Pancreas (tissue), 10 donors: Measurements from ENCODE around the gene ABCA4. TPM values are rescaled to one million over a fixed set of nuclear protein-coding genes. Genes with fewer than 3 reads are reported as not detected.

Experiments used
- ATAC-seq, 4 donors: fragments of 200-7000 bp; cut with Tn5 transposase; one replicate each; pipeline versions ENCODE4 v1.8.0 to v1.9.1; 2020; ENCODE audit warnings: mild to moderate bottlenecking in 4 of 4, moderate library complexity in 4 of 4
- DNase-seq, 6 donors: peaks; one replicate each; pipeline ENCODE4 v3.0.0-alpha.2; 2020
- FAIRE-seq: peaks from 2 replicates; lab custom pipeline; 2012; peaks lifted over from hg19 to GRCh38; lab: Jason Lieb, UNC
- H3K27ac ChIP-seq, 4 donors: fragments of 200-600 bp; sonication (generic); 1 replicate in 3 of 4; 2 replicates in 1 of 4; pipeline versions ENCODE4 v1.5.0 to v1.8.0; 2020
- H3K27me3 ChIP-seq, 4 donors: fragments of 200-600 bp; one replicate each; pipeline ENCODE4 v1.8.0; 2021
- H3K36me3 ChIP-seq, 3 donors: fragments of 200-600 bp; sonication (generic) in 1 of 3; one replicate each; pipeline versions ENCODE4 v1.5.0 to v1.8.0; 2020 to 2021
- H3K4me1 ChIP-seq, 3 donors: fragments of 200-600 bp; one replicate each; pipeline ENCODE4 v1.8.0; 2021
- H3K4me3 ChIP-seq, 4 donors: fragments of 200-600 bp; sonication (generic) in 2 of 4; one replicate each; pipeline versions ENCODE4 v1.5.0 to v1.8.0; 2020 to 2021
- H3K9me3 ChIP-seq, 4 donors: fragments of 200-600 bp; one replicate each; pipeline ENCODE4 v1.8.0; 2021
- WGBS, 2 donors: extraction: QIAGEN DNeasy Blood & Tissue Kit; methylation state at CpG; one replicate each; pipeline ENCODE4 v1.1.7; 2013; 5-methylcytosine and 5-hydroxymethylcytosine counted together
- intact Hi-C, 3 donors: fragments of 100-400 bp; cut with DNase I; formaldehyde crosslinking; loops; one replicate each; pipeline versions ENCODE4 v1.11.1 to v1.14.2; 2022
- polyA plus RNA-seq, 2 donors: library from polyadenylated mRNA; stranded (reverse); fragments of 200-250 nt; gene quantifications; one replicate each; pipeline ENCODE4 v1.2.3, GENCODE V29; 2013
- total RNA-seq, 6 donors: library from RNA; stranded (reverse); fragmentation: NEBNext Ultra II Directional in 4 of 6; extraction: Animal tissue kit (Norgen Biotek cat#: 25700) in 4 of 6; gene quantifications; one replicate each; pipeline versions ENCODE4 v1.2.1 to v1.2.4, GENCODE V29; 2021 to 2023
- TF ChIP-seq, protein P1 (sequence below), 4 donors: fragments of 200-600 bp; sonication (generic) in 3 of 4; IDR thresholded peaks; one replicate each; pipeline versions ENCODE4 v1.5.0 to v1.8.0; 2021; ENCODE audit warnings: antibody characterized with exemption in 4 of 4
- donor health status: healthy with polysubstance abuse.
- donor health status: DM: no; HTN: no; CAD: no; lungs with moderate emphysema.
- donor health status: DM: no; HTN: no; CAD: no.
- donor health status: control.
- donor health status: control.
- donor health status: Bipolar disorder and iron deficiency.
- donor health status: DM: yes; HTN: yes; CAD: no.
- donor health status: DM: no; HTN: no; CAD: no.
- donor health status: DM: no; HTN: no; CAD: no.
- donor health status: DM: yes; HTN: yes; CAD: no.

The ABCA4 gene
- total and polyA plus RNA-seq, 8 donors = 0.03 to 0.16 (median 0.14) TPM; not detected in 2

DNA sequence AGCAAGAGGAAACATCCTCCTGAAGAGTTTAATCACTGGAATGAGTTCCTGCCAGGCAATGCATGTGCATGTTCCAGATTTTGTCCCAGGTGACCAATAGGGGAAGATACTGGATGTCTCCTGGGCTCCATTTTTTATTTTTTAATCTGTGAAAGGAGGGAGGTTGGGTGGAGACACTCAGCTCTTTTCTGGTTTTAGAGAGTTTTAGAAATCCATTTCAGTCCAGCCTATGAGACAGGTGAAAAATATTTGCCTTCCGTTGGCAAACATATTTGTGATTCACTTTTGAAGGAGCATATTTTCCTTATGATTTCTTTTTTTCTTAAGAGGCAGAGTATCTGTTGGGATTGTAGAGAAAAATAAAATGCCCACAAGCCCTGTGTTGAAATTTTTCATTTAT lies 70.7 kb downstream of the ABCA4 start:
- Histone ChIP-seq H3K9me3 (no peaks in the 10 kb centered on the region), H3K36me3 (no peaks in the 10 kb centered on the region), H3K4me1 (no peaks in the 10 kb centered on the region), H3K27me3 (no peaks in the 10 kb centered on the region), H3K4me3 (no peak overlapping the region), H3K27ac (no peak overlapping the region)
- DNase-seq (no peak), ATAC-seq (no peak), FAIRE-seq (no peak)
- intact Hi-C loops = loop anchor here in 1 of 3 donors (10.0 kb wide), 1 partner anchor 285 kb away; no protein-coding TSS in a partner anchor
- 76 to 79% methylated on average over 1 of the region's 1 CpG for WGBS, 2 donors
- TF ChIP-seq, protein P1, sequence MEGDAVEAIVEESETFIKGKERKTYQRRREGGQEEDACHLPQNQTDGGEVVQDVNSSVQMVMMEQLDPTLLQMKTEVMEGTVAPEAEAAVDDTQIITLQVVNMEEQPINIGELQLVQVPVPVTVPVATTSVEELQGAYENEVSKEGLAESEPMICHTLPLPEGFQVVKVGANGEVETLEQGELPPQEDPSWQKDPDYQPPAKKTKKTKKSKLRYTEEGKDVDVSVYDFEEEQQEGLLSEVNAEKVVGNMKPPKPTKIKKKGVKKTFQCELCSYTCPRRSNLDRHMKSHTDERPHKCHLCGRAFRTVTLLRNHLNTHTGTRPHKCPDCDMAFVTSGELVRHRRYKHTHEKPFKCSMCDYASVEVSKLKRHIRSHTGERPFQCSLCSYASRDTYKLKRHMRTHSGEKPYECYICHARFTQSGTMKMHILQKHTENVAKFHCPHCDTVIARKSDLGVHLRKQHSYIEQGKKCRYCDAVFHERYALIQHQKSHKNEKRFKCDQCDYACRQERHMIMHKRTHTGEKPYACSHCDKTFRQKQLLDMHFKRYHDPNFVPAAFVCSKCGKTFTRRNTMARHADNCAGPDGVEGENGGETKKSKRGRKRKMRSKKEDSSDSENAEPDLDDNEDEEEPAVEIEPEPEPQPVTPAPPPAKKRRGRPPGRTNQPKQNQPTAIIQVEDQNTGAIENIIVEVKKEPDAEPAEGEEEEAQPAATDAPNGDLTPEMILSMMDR (IDR thresholded peaks at IDR 0.05) = no peak

- H3K4me3 ChIP-seq = no peak overlapping the region
- TF ChIP-seq, protein P1 (IDR thresholded peaks at IDR 0.05) = no peak
- DNase-seq = no peak
- no peak for FAIRE-seq
- ATAC-seq = no peak
- no peaks in the 10 kb centered on the region for H3K9me3 ChIP-seq
- 76 to 89% methylated on average over 3 of the region's 3 CpGs for WGBS, 2 donors
- H3K27me3 ChIP-seq = no peaks in the 10 kb centered on the region
- intact Hi-C loops = loop anchor here in 1 of 3 donors (10.0 kb wide), 1 partner anchor 285 kb away; no protein-coding TSS in a partner anchor
- no peaks in the 10 kb centered on the region for H3K36me3 ChIP-seq
- H3K27ac ChIP-seq = no peak overlapping the region
- H3K4me1 ChIP-seq = no peaks in the 10 kb centered on the region
These were observed 71.2 kb downstream of the ABCA4 start for GRCh38 chr1:94049791-94050190.

DNA sequence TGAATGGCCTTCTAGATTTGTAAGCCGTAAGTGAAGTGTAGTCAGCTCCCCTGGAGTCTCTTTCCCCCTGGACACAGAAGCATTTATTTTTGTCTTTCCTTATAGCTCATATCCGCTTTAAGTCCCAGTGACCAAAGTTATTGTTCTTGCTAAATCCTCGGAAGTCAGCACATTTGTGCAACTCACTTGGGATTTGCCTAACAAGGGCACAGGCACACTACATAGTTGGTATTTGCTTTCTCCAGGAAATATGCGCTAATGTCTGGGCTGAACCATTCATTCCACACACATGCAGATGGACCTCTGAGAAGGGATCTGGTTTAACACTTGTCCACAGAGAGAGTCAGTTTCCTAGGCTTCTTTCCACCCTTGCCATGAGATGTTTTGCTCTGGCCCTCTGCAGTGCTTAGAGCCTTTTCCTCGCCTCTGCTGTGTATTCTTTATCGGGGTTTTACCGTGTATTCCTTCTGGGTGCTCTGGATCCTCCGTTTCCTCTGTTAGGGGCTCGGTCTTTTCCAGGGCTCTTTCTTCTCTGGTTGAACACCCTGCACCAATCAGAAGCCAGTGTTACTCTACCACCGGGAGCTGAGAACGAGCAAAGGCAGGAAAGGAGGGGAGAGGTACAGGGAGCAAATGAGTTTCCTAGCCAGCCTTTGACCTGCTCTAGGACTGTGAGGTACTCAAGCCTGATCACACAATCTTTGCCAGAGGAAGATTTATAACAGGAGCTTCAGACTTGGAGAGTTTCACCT lies 72.4 kb downstream of the ABCA4 start:
- WGBS, 2 donors = 74 to 80% methylated on average over 11 of the region's 11 CpGs
- Histone ChIP-seq H3K4me3 (no peak overlapping the region), H3K4me1 (no peaks in the 10 kb centered on the region), H3K9me3 (no peaks in the 10 kb centered on the region), H3K27ac (peak overlapping the region in 1 of 4 donors; percentile 22), H3K36me3 (no peaks in the 10 kb centered on the region), H3K27me3 (no peaks in the 10 kb centered on the region)
- intact Hi-C loops = no loop called here
- TF ChIP-seq, protein P1 (IDR thresholded peaks at IDR 0.05) = no peak
- DNase-seq (no peak), FAIRE-seq (no peak), ATAC-seq (no peak)

DNA sequence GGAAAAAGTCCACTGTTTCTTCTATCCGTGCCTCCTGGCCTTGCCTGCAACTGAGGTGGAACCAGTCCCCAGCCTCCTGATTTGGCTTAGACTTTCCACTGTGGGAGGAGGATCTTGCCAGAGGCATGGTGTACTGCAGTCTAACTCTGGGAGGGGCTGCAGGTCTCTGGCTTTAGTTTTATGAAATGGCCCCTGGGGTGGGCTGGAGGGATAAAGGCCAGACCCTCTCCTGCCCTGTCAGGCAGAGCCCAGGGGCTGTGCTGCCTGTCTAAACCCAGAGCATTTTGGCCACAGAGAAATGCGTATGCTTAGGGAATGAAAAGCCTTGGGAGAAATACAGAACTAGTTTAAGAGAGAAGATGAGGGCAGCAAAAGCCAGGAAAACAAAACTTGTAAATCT lies 73.0 kb downstream of the ABCA4 start:
- TF ChIP-seq, protein P1 (IDR thresholded peaks at IDR 0.05) = no peak
- 76 to 81% methylated on average over 2 of the region's 2 CpGs for WGBS, 2 donors
- FAIRE-seq = no peak
- Histone ChIP-seq H3K36me3 (no peaks in the 10 kb centered on the region), H3K4me1 (no peaks in the 10 kb centered on the region), H3K9me3 (no peaks in the 10 kb centered on the region), H3K27ac (peak overlapping the region in 1 of 4 donors; percentile 22), H3K27me3 (no peaks in the 10 kb centered on the region), H3K4me3 (no peak overlapping the region)
- DNase-seq = no peak
- ATAC-seq = no peak
- intact Hi-C loops = no loop called here
